H1 (cell line): ENCODE data around the gene STRN4. TPM values are rescaled to one million over a fixed set of nuclear protein-coding genes. Genes with fewer than 3 reads are reported as not detected.

ENCODE experiments used
- BCL11A ChIP-seq, 2 experiments: IDR thresholded peaks; one replicate each; pipeline ENCODE4 v1.6.1; 2011; ENCODE audit warnings: low read depth in 2 of 2, low read length in 2 of 2, mild to moderate bottlenecking in 2 of 2
- CHD7 ChIP-seq: fragments of 300-600 bp; sonication (generic); IDR thresholded peaks from 2 replicates; pipeline ENCODE4 v1.7.1; 2012; ENCODE audit warnings: low read length, moderate library complexity, mild to moderate bottlenecking, inconsistent platforms; ENCODE audit not compliant: insufficient replicate concordance
- FOSL1 ChIP-seq: IDR thresholded peaks from 2 replicates; pipeline ENCODE4 v1.6.1; 2011; ENCODE audit warnings: mild to moderate bottlenecking, low read depth, low read length, moderate library complexity; ENCODE audit not compliant: insufficient read depth
- GTF2F1 ChIP-seq: IDR thresholded peaks from 2 replicates; pipeline ENCODE4 v1.6.1; 2012; ENCODE audit warnings: low read depth, low read length, improper control_type of control experiment, borderline replicate concordance
- HDAC2 ChIP-seq, 2 experiments: fragments of 300-600 bp in 1 of 2; sonication (generic) in 1 of 2; IDR thresholded peaks; 2 replicates each; pipeline ENCODE4 v1.6.1; 2011 to 2012; ENCODE audit warnings: low read depth in 2 of 2, low read length in 2 of 2, mild to moderate bottlenecking in 2 of 2, moderate library complexity in 2 of 2, borderline replicate concordance in 1 of 2, inconsistent platforms in 1 of 2
- JUN ChIP-seq: IDR thresholded peaks from 2 replicates; pipeline ENCODE4 v1.6.1; 2011; ENCODE audit warnings: low read depth, mild to moderate bottlenecking, improper control_type of control experiment, low read length
- NANOG ChIP-seq: IDR thresholded peaks from 2 replicates; pipeline ENCODE4 v1.6.1; 2011; ENCODE audit warnings: low read length, low read depth, mild to moderate bottlenecking, inconsistent platforms; ENCODE audit not compliant: insufficient read depth, poor library complexity, severe bottlenecking
- NRF1 ChIP-seq: IDR thresholded peaks from 2 replicates; pipeline ENCODE4 v1.6.1; 2011; ENCODE audit warnings: mild to moderate bottlenecking, low read depth, low read length, improper control_type of control experiment
- POLR2AphosphoS5 ChIP-seq: IDR thresholded peaks from 2 replicates; pipeline ENCODE4 v1.6.1; 2011; ENCODE audit warnings: low read depth, low read length
- TAF1 ChIP-seq: IDR thresholded peaks from 2 replicates; pipeline ENCODE4 v1.6.1; 2011; ENCODE audit warnings: mild to moderate bottlenecking, low read depth, low read length
- ZNF274 ChIP-seq: IDR thresholded peaks from 2 replicates; pipeline ENCODE4 v1.7.0; 2012; ENCODE audit warnings: low read length, borderline replicate concordance; ENCODE audit errors: extremely low read depth
- polyA plus RNA-seq, 7 experiments: library from polyadenylated mRNA; depleted of rRNA in 3 of 7; stranded (reverse) in 5 of 7; unstranded in 2 of 7; fragments of >200 nt in 5 of 7; fragments of 200-250 nt in 2 of 7; gene quantifications; 1 replicate in 5 of 7; 2 replicates in 1 of 7; 4 replicates in 1 of 7; pipeline versions ENCODE4 v1.2.1 to v1.2.3, GENCODE V29; 2011 to 2013; ENCODE audit warnings: missing spikeins in 2 of 7, mixed read lengths in 2 of 7
- total RNA-seq: library from RNA; stranded (reverse); fragmentation: NEBNext Ultra II Directional; extraction: Animal tissue kit (Norgen Biotek cat#: 25700); gene quantifications from 2 replicates; pipeline ENCODE4 v1.2.1, GENCODE V29; 2021

The STRN4 gene
- total and polyA plus RNA-seq, 2 of the 8 experiments (the other 6 are each of a cell fraction or from before 2014, with no cell fraction given), result 120 to 187 TPM

GRCh38 chr19:46731584-46731983 is 14.7 kb downstream of the STRN4 start (continued):
- no peak for TF ChIP-seq CHD7
- no peak for TF ChIP-seq TAF1
- no peak for TF ChIP-seq FOSL1
- TF ChIP-seq GTF2F1, result no peak
- TF ChIP-seq POLR2AphosphoS5, result no peak
- TF ChIP-seq NRF1, result no peak
- TF ChIP-seq NANOG, result no peak
- no peak for TF ChIP-seq ZNF274
- no peak for TF ChIP-seq BCL11A (IDR thresholded peaks at IDR 0.05; ENCODE audit: low read depth in 2 of 2, low read length in 2 of 2)
- TF ChIP-seq HDAC2 (IDR thresholded peaks at IDR 0.05; ENCODE audit: borderline replicate concordance in 1 of 2, low read depth in 2 of 2, low read length in 2 of 2), result no peak
- TF ChIP-seq JUN, result no peak
